ENCODE measurements around the gene SMG7.

SMG7 gene

GRCh38 chr1:183592733-183593132 is 120.4 kb downstream of the SMG7 start:
- DNase-seq, result no peak

- no peak for DNase-seq
These were observed 121.1 kb downstream of the SMG7 start for GRCh38 chr1:183593356-183593755.

GRCh38 chr1:183595537-183595936 is 123.2 kb downstream of the SMG7 start:
- no peak for DNase-seq

- no peak for DNase-seq
These were observed 124.2 kb downstream of the SMG7 start for GRCh38 chr1:183596500-183596899.

GRCh38 chr1:183597656-183598347 is 125.5 kb downstream of the SMG7 start:
- DNase-seq, result no peak

- no peak for DNase-seq
These were observed 126.1 kb downstream of the SMG7 start for GRCh38 chr1:183598386-183598785.

GRCh38 chr1:183600136-183600535 is 127.8 kb downstream of the SMG7 start:
- no peak for DNase-seq

- no peak for DNase-seq
These were observed 128.3 kb downstream of the SMG7 start for GRCh38 chr1:183600634-183601033.

- DNase-seq, result no peak
These were observed 130.2 kb downstream of the SMG7 start for GRCh38 chr1:183602510-183602909.
